GM12878 (cell line): ENCODE data around the gene CENPC. TPM values are rescaled to one million over a fixed set of nuclear protein-coding genes. Genes with fewer than 3 reads are reported as not detected.

Experiments
- BCL3 ChIP-seq: IDR thresholded peaks from 2 replicates; pipeline ENCODE4 v1.6.1; 2011; ENCODE audit warnings: borderline replicate concordance, low read depth, mild to moderate bottlenecking, moderate library complexity, low read length; ENCODE audit not compliant: insufficient read depth, poor library complexity, severe bottlenecking
- BHLHE40 ChIP-seq, 2 experiments: fragments of 450-650 bp in 1 of 2; IDR thresholded peaks; 2 replicates each; pipeline ENCODE4 v1.6.1; 2011 to 2017; ENCODE audit warnings: low read depth in 2 of 2, borderline replicate concordance in 1 of 2, improper control_type of control experiment in 1 of 2, low read length in 1 of 2, mild to moderate bottlenecking in 1 of 2
- BMI1 ChIP-seq: fragments of 450-650 bp; IDR thresholded peaks from 2 replicates; pipeline ENCODE4 v1.6.1; 2016; ENCODE audit warnings: mild to moderate bottlenecking, moderate library complexity, borderline replicate concordance
- CHD4 ChIP-seq: fragments of 200-600 bp; sonication (generic); IDR thresholded peaks from 2 replicates; pipeline ENCODE4 v1.6.1; 2016; ENCODE audit warnings: mild to moderate bottlenecking
- E2F4 ChIP-seq: IDR thresholded peaks from 2 replicates; pipeline ENCODE4 v1.6.1; 2012; ENCODE audit warnings: low read depth, low read length, improper control_type of control experiment
- JUNB ChIP-seq: IDR thresholded peaks from 2 replicates; pipeline ENCODE4 v1.6.1; 2016; ENCODE audit warnings: antibody characterized with exemption, mild to moderate bottlenecking
- LARP7 ChIP-seq: fragments of 450-650 bp; IDR thresholded peaks from 2 replicates; pipeline ENCODE4 v1.6.1; 2017; ENCODE audit warnings: mild to moderate bottlenecking
- NFXL1 ChIP-seq: fragments of 450-650 bp; IDR thresholded peaks from 2 replicates; pipeline ENCODE4 v1.6.1; 2017; ENCODE audit warnings: antibody characterized with exemption, mild to moderate bottlenecking, borderline replicate concordance
- NRF1 ChIP-seq: conservative IDR thresholded peaks from 2 replicates; pipeline ENCODE4 v1.6.1; 2011; ENCODE audit warnings: mild to moderate bottlenecking, low read depth, low read length, improper control_type of control experiment
- SIN3A ChIP-seq: IDR thresholded peaks from 2 replicates; pipeline ENCODE4 v1.6.1; 2012; ENCODE audit warnings: low read depth, low read length, improper control_type of control experiment
- SMAD1 ChIP-seq: fragments of 450-650 bp; IDR thresholded peaks from 2 replicates; pipeline ENCODE4 v1.6.1; 2018; ENCODE audit warnings: mild to moderate bottlenecking, low read depth; ENCODE audit not compliant: partially characterized antibody
- SMAD5 ChIP-seq: IDR thresholded peaks from 2 replicates; pipeline ENCODE4 v1.6.1; 2016; ENCODE audit warnings: antibody characterized with exemption, low read depth
- SP1 ChIP-seq: IDR thresholded peaks from one replicate; pipeline ENCODE4 v1.6.1; 2011; ENCODE audit warnings: low read depth, low read length
- SREBF1 ChIP-seq: IDR thresholded peaks from 2 replicates; pipeline ENCODE4 v1.6.1; 2012; ENCODE audit warnings: mild to moderate bottlenecking, low read length
- USF2 ChIP-seq: IDR thresholded peaks from 2 replicates; pipeline ENCODE4 v1.6.1; 2011; ENCODE audit warnings: low read depth, low read length, improper control_type of control experiment, borderline replicate concordance
- ZBED1 ChIP-seq: IDR thresholded peaks from 2 replicates; pipeline ENCODE4 v1.6.1; 2016; ENCODE audit warnings: borderline replicate concordance
- ZBTB11 ChIP-seq: fragments of 450-650 bp; formaldehyde crosslinking; IDR thresholded peaks from 2 replicates; pipeline ENCODE4 v1.5.0; 2022; ENCODE audit warnings: mild to moderate bottlenecking, missing genetic modification characterization
- ZBTB33 ChIP-seq: fragments of 450-650 bp; IDR thresholded peaks from 2 replicates; pipeline ENCODE4 v1.6.1; 2017; ENCODE audit warnings: mild to moderate bottlenecking
- ZNF217 ChIP-seq: fragments of 450-650 bp; IDR thresholded peaks from 2 replicates; pipeline ENCODE4 v1.6.1; 2017; ENCODE audit warnings: antibody characterized with exemption, mild to moderate bottlenecking
- ZNF384 ChIP-seq: IDR thresholded peaks from 2 replicates; pipeline ENCODE4 v1.6.1; 2012; ENCODE audit warnings: low read depth, mild to moderate bottlenecking, low read length, improper control_type of control experiment, borderline replicate concordance
- polyA plus RNA-seq, 11 experiments: library from polyadenylated mRNA; depleted of rRNA in 4 of 11; unstranded in 6 of 11; stranded (reverse) in 5 of 11; fragments of >200 nt; fragmentation: Nextera tagmentation in 4 of 11; fragmentation: Illumina TruSeq in 1 of 11; extraction: Ambion mirVana in 4 of 11; extraction: Trizol in 1 of 11; gene quantifications; 1 replicate in 1 of 11; 2 replicates in 10 of 11; pipeline versions ENCODE4 v1.2.1 to v1.2.3, GENCODE V29; 2011 to 2016; ENCODE audit warnings: inconsistent platforms in 2 of 11, missing spikeins in 2 of 11, low read depth in 1 of 11
- total RNA-seq, 4 experiments: library from RNA; depleted of rRNA in 3 of 4; stranded (reverse); fragments of >200 nt in 3 of 4; fragmentation: Illumina TruSeq in 1 of 4; extraction: Trizol in 1 of 4; gene quantifications; 2 replicates each; pipeline versions ENCODE4 v1.2.1 to v1.2.3, GENCODE V29; 2013 to 2021

CENPC gene
- total and polyA plus RNA-seq, 10 of the 15 experiments (the other 5 are each of a cell fraction or from before 2014, with no cell fraction given) = 13.1 to 34.9 (median 20.3) TPM

GRCh38 chr4:67545199-67546003 lies at the start of gene CENPC (continued):
- no peak for TF ChIP-seq ZNF384
- TF ChIP-seq SMAD1 = peak; percentile 38
- no peak for TF ChIP-seq LARP7
- no peak; the same call in 1 of the 2 replicates for TF ChIP-seq USF2
- no peak for TF ChIP-seq ZBTB33
- no peak for TF ChIP-seq ZBED1
- TF ChIP-seq ZNF217 = no peak
- TF ChIP-seq SIN3A = no peak; the same call in 1 of the 2 replicates
- TF ChIP-seq SMAD5 = 0 out of 2 replicates have a peak, but pooled peaks have one; percentile 56
- TF ChIP-seq E2F4 = peak; percentile 74
- peak; percentile 54 to 58; a peak in 2 of 4 replicates for TF ChIP-seq BHLHE40 (IDR thresholded peaks at IDR 0.05; ENCODE audit: borderline replicate concordance in 1 of 2, low read depth in 2 of 2, low read length in 1 of 2)
- TF ChIP-seq JUNB = no peak
- TF ChIP-seq CHD4 = no peak
- no peak for TF ChIP-seq NFXL1
- no peak for TF ChIP-seq SREBF1
- TF ChIP-seq SP1 = peak; percentile 66
- TF ChIP-seq ZBTB11 (CRISPR knock-in tag) = no peak
- peak; percentile 60 for TF ChIP-seq NRF1
- no peak for TF ChIP-seq BCL3
- TF ChIP-seq BMI1 = no peak
